GM06990 (cell line): ENCODE data around the gene ESX1.

Source experiments
- DNase-seq: peaks from one replicate; pipeline ENCODE4 v3.0.0-alpha.2; 2011; ENCODE audit not compliant: insufficient read length; ENCODE audit errors: extremely low read depth
- H3K27me3 ChIP-seq: replicated peaks from 2 replicates; pipeline ENCODE4 v1.6.0; 2011; ENCODE audit warnings: low read length; ENCODE audit not compliant: control insufficient read depth, insufficient read depth
- H3K36me3 ChIP-seq: 2 replicates; pipeline ENCODE4 v1.5.1; 2011; ENCODE audit warnings: low read length; ENCODE audit not compliant: control insufficient read depth, insufficient read depth
- H3K4me3 ChIP-seq: replicated peaks from 2 replicates; pipeline ENCODE4 v1.5.1; 2011; ENCODE audit warnings: low read depth, mild to moderate bottlenecking, control low read depth, low read length
- TF ChIP-seq, protein P1 (sequence below): IDR thresholded peaks from 2 replicates; pipeline ENCODE4 v1.5.1; 2011; ENCODE audit warnings: low read length, control low read depth, mild to moderate bottlenecking, inconsistent platforms; ENCODE audit not compliant: insufficient read depth, poor library complexity, severe bottlenecking

ESX1 gene

GRCh38 chrX:104205548-104205947 lies 49.2 kb downstream of the ESX1 start:
- no peak for DNase-seq
- TF ChIP-seq, protein P1, sequence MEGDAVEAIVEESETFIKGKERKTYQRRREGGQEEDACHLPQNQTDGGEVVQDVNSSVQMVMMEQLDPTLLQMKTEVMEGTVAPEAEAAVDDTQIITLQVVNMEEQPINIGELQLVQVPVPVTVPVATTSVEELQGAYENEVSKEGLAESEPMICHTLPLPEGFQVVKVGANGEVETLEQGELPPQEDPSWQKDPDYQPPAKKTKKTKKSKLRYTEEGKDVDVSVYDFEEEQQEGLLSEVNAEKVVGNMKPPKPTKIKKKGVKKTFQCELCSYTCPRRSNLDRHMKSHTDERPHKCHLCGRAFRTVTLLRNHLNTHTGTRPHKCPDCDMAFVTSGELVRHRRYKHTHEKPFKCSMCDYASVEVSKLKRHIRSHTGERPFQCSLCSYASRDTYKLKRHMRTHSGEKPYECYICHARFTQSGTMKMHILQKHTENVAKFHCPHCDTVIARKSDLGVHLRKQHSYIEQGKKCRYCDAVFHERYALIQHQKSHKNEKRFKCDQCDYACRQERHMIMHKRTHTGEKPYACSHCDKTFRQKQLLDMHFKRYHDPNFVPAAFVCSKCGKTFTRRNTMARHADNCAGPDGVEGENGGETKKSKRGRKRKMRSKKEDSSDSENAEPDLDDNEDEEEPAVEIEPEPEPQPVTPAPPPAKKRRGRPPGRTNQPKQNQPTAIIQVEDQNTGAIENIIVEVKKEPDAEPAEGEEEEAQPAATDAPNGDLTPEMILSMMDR = no peak
- Histone ChIP-seq H3K4me3 (no peak overlapping the region), H3K36me3 (no peaks in the 10 kb centered on the region), H3K27me3 (no peaks in the 10 kb centered on the region)
